ENCODE results near the gene PDXP.

- no peak for TF ChIP-seq CTCF (IDR thresholded peaks at IDR 0.05)
- no peak for TF ChIP-seq ZFX (IDR thresholded peaks at IDR 0.05; ENCODE audit: borderline replicate concordance)
Measured at GRCh38 chr22:37681001-37681424, 22.5 kb downstream of the PDXP start.
